Kidney tubule cell (primary cell): ENCODE data around the gene TMEM120A.

Experiments
- DNase-seq: peaks from one replicate; pipeline ENCODE4 v3.0.0-alpha.2; 2018; ENCODE audit warnings: low spot score

The TMEM120A gene

DNA sequence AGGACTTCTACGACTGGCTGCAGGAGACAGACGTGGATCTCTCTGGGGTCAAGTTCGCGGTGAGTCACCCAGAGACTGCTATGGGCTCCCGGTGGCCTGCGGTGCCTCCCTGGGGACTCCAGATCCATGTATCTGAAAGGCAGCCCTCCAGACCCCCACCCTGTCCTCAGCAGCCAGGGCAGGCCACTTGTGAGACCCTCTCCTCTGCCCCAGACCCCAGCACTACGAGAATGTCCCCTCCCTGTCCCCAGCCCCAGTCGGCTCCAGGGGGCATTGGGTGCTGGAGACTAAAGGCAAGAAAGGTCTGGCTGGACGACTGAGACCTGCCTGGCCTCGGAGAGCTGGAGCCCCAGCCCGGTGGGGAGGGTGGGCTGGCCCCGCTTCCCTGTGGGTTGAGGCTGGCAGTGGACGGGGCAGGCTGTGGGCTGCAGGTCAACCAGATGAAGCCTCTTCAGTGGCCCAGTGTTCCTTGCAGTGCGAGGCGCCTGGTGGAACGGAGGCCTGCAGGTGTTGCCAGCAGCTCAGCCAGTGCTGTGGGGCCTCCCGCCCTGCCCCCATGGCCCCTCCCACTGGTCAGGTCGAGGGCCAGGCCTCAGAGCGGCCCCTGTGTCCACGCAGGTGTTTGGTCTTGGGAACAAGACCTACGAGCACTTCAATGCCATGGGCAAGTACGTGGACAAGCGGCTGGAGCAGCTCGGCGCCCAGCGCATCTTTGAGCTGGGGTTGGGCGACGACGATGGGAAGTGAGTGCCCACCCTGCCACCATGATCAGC lies 13.8 kb downstream of the TMEM120A start:
- no peak for DNase-seq

DNA sequence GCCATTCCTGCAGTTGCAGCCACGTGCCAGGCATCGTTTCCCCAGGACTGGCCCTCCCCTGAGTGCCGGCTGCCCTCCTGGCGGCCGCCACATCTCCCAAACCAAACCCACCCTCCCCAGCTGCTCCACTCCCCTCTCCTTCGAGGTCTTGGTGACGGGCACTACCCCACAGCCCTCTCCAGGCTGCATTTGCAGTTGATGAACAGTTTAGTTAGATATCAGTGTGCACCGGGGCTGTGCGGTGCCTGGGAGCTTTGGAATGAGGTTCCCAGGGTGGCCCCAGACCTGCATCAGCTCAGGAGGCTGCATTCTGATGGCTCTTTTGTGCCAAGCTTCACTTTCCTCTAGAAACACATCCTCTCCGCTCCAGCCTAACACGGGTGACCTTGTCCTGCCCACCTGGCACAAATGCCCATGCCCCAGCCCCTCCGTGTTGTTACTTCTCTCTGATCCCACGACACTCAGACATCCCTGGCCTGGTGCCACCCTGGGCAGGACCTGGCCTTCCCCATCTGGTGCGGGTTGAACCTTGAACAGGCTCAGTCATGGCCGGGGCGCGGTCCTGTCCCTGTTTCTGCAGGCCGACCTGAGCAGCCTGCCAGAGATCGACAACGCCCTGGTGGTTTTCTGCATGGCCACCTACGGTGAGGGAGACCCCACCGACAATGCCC lies 14.5 kb downstream of the TMEM120A start:
- DNase-seq = peak; percentile 63

DNA sequence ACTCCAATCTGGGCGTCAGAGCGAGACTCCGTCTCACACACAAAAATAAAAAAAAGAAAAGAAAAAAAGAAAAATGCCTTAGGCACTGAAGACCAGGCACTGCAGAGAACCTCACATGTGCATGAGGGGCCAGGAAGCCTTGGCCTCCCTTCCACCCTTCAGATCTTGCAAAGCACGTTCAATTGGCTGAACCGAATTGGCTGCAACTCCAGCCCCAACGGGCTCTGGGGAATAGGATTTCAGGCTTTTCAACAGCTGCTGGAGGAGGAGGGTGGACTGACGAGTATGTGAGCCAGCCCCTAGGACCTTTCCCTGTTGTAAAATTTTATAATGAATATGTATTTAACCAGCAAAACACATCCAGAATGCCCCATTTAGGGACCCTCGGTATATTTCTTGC lies 16.7 kb downstream of the TMEM120A start:
- DNase-seq = no peak

- DNase-seq = no peak
Observed at GRCh38 chr7:75971961-75972763, 22.2 kb downstream of the TMEM120A start.

DNA sequence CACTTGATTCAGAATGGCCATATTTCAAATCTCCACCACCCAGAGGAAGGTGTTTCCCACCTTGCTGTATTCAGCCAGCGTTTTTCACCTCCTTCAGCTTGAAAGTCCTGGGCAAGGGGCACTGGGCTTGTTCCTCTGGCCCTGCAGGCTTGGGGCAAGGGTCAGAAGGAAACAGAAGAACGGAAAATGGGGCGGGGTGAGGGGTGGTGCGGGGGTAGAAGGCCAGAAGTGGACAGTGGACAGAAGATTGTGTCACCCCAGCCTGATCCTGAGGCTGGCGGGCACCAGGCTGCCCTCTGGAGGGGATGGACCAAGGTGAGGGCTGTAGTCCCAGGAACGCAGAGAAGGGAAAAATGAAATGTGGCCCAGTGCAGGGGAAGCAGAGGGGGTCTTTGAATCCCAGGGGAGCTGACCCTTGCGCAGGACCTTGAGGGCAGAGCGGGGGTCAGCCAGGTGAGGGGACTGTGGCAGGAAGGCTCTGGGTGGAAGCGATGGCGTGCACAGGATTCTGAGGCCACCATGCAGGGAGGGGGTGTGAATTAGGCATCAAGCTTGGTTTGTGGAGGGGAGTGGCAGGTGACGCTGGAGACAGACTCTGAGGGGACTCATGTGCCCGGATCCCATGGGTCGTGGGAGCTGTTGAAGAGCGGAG lies 23.0 kb downstream of the TMEM120A start:
- DNase-seq = no peak

DNA sequence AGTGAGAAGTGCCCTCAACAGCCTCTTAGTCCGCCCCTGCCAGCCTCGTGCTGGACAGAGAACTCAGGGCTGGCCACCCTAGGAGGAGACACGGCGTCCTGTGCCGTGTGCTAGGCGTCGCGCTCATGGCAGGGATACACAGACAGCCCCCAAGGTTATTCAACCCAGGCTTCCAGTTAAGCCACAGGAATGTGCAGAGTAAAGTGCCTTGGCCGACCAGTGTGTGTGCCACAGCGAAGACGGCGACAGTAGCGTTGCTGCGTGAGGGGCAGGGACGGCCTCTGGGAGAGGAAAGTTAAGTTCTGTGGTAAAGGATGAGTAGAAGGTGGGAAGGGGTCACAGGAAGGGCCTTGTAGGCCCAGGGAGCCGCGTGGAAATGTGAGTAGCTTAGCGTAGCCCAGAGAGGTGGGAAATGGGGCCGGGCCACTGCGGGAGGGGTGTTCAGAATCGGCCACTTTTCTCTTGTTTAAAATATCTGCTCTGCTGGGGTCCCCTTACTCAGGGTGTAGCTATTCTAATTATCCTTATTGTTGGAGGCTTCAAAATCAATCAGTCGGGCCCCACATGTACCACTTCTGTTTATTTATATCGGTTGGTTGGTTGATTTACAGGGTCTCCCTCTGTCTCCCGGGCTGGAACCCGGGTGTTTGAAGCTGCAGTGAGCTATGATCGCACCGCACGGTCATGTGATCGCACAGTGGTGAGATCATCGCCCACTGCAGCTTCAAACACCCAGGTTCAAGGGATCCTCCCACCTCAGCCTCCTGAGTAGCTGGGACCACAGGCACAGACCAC lies 24.5 kb downstream of the TMEM120A start:
- peak; percentile 39 for DNase-seq

GRCh38 chr7:75969182-75969581 lies 25.2 kb downstream of the TMEM120A start:
- DNase-seq = no peak

DNA sequence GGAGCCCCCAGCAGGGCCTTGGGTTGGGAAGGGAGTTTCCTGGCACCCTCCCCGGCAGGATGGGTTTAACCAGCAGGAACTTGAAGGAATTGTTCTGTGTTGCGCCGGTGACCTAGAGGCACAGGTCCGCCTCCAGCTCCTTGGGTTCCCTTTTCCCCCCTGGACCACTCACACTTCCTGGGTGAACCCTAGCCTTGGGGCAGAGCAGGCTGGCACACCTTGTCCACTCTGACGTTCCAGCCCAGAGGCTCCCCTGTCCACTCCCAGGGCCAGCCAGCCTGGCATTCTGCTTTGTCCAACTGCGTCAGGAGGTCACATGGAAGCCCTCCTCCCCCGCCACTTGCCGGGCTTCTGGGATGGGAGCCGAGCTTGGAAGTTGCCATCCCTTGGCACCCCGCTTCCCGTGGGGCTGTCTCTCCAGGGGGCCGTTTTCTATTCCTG lies 25.8 kb downstream of the TMEM120A start:
- DNase-seq = no peak

- no peak for DNase-seq
Observed at GRCh38 chr7:75968012-75968411, 26.4 kb downstream of the TMEM120A start.

DNA sequence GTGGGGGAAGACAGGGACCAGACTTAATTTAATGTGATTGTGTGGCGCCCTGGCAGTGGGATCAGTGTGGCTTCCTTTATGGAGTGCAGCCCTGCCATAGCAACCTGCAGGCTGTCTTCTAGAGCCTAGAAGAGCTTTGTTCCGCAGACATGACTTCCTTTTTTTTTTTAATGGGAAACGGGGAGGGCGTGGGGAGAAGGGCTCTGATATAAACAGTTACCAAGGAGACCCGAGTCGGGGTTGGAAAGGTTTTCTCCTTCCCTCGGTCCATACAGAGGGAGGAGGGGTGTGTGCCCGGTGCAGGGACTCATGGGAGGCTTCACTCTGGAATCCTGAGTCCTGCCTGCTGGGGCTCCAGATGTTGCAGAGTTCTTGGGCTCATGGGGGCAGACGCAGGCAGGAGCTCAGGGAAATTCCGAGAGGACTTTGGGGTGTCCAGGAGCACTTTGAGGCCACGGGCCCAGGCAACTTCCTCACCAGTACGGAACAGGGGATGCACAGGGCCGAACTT lies 26.9 kb downstream of the TMEM120A start:
- DNase-seq = no peak

DNA sequence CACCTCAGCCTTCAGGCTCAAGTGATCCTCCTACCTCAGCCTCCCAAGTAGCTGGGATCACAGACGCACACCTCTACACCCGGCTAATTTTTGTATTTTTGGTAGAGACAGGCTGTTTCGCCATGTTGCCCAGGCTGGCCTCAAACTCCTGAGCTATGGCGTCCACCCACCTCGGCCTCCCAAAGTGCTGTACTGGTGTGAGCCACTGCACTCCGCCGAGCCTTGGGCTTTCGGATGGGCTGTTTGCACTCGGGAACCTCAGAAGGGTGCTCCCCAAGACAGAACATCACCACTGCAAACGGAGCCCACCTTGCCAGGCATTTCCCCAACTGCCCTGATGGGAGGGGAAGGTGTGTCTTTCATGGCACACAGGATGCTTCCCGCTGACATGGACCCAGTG lies 27.3 kb downstream of the TMEM120A start:
- DNase-seq = no peak

DNA sequence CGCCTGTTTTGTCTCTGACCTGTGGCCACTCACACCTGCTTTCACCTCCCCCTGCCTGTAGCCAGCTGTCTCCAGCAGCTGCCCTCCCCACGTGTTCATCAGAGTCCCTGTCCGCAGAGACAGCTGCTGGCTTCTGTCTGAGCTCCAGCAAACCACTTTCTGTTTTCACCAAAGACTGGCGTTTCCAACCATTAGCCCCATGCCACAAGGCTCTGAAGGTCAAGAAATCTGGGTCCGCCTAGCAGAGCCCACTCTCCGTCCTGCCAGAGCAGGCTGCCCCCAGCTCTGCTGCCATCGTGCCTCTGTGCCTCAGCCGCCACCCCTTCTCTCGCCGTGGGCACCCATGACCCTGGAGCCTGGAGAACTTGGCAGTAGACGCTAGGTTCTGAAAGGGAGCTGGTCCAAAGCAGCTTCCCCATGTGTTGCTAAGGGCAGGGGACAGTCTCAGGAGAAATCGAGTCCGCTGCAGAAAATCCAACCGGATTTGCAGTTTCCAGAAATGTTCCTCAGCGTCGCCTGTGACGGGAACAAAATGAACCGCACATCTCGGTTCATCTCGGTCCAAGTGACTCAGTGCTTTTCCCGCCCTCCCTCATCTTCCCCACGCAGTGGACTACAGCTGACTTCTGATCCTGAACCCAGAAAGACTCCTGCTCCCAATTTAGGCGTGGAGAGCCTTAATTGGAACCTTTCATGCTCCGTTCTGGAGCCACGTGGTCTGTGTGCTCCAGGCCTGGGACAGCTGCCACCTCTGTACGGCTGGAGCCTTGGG lies 28.0 kb downstream of the TMEM120A start:
- no peak for DNase-seq

- no peak for DNase-seq
Observed at GRCh38 chr7:75965617-75966016, 28.8 kb downstream of the TMEM120A start.

DNA sequence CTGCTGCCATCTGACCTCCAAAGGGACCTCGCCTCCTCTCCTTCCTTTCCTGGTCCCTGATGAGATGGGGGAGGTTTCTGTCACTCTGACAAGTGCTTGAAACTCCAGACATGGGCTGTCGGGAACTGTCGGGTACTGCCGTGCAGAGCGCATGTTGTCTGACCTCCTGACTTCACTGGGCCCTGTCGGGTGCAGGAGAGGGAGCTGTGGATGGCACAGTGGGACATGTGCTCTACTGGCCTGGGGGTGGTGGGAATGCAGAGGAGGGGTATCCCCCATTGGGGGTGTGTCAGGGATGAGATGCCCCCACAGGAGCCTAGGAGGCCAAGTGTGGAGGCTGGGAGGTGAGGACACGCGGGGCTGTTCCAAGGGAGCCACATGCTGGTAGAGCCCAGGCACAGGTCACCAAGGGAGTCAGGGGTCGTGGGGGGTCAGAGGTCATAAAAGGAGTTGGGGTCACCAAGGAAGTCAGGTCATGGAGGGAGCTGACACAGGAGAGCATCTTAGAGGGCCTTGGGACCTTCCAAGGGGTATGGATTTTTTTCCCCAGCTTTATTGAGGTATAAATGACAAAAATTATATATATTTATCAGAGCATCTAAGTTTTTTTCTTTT lies 30.9 kb downstream of the TMEM120A start:
- no peak for DNase-seq

DNA sequence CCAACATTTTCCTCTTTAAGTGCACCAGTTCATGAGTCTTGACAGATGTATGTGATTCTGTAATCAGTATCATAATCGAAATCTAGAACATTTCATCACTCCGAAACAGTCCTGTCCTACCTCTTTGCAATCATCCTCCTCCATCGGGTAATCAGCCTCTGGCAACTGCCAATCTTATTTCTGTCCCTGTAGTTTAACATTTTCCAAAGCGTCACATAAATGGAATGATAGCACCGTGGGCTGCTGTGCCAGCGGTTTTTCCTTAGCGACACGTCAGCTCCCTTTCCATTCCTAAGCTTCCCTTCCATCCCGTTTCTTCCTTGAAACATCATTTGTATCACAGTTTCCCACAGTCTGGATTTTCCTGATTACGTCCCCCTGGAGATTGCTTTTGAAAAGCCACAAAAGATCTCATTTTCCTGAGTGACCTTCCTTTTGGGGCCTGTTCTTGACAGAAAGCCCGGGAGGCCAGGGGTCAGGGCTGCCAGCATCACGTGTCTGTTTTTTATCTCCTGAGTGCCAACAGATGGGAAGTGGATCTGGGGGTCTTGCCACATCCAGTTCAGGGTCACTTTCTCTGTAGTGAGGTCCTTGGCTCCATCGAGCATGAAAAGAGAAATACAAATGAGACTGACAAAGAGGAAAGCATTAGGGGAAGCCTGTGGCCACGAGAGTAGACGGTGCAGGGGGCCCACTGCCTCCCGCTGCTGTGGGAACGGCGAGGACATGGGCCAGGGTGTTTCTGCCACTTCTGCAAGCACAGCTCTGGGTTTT lies 31.6 kb downstream of the TMEM120A start:
- DNase-seq = peak; percentile 54

DNA sequence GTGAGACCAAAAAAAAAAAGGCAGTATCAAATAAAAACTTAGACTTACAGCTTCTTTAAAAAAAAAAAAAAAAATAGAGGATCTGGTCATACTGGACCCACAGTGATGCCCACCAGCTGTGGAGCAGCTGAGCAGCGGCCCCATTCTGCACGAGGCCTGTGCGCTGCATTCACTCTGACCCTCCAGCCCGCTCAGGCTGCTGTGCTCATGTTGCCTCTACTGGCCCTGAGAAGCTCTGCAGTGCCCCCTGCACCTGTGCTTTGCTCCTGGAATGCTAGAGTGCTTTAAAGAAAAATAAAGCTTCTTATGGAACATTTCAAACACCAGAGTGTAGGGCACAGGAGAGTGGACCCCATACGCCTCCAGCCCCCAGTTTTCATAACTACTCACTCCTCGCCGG lies 33.2 kb downstream of the TMEM120A start:
- DNase-seq = no peak

- DNase-seq = peak; percentile 52
Observed at GRCh38 chr7:75960372-75960771, 34.0 kb downstream of the TMEM120A start.

DNA sequence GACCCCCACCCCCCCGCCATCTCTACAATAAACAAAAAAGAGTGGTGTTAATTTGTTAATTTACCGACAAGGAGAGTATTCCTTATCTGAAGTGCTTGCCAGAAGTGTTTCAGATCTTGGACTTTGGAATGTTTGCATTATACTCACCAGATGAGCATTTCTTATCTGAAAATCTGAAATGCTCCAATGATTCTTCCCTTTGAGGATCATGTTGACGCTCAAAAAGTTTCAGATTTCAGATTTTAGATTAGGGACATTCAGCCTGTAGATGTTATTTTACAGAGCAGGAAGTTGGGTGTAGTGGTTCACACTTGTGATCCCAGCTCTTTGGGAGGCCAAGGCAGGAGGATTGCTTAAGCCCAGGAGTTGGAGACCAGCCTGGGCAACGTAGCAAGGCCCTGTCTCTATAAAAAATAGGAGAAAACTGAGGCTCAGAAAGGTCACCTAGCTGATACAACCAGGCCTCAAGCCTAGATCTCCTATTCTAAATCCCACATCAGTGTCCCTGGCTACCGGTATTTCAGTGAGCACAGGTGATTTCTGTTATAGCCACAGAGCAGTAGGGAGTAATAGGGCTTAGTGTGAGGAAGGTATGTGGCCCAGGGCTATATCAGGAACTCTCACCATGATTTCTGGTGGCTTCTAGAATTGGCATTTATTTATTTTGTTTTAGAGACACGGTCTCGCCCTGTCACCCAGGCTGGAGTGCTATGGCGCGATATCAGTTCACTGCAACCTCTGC lies 35.4 kb downstream of the TMEM120A start:
- peak; percentile 40 for DNase-seq
